ENCODE results near the gene IPO9.

DNA sequence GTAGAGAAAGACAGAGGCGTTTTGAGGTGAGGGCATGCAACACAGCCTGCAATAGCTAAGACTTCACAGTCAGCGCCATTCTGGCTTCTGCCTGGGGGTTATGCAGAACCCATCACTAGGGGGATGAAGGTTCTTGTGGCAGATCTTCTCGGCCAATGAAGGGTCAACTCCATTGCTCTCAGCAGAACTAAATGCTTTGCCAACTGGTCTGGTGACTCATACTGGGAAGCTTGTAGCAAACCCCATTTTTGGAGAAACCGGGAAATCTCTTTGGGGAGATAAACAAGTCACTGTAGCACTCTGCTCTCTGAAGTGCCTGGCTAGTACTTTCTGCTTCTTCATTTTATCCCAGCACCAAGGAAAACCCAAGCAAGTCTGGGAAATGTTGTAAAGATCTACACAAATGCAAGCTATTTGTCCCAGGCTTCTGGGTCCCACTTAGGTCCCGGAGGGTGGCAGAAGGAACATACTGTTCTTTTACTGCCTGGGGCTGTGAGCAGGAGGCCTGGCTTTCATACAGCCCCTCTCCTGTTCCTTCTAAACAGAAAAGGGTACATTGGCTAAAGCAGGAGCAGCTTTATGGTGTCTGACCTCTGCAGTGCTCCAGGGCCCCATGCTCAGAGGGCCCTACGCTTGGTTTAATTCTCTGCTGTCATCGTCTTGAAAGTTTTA lies 88.5 kb downstream of the IPO9 start:
- TF ChIP-seq POLR2A (IDR thresholded peaks at IDR 0.05; ENCODE audit: extremely low read depth, insufficient read length) (no peak), MYC (IDR thresholded peaks at IDR 0.05; ENCODE audit: low read depth, low read length) (no peak), MAX (IDR thresholded peaks at IDR 0.05; ENCODE audit: low read depth, low read length) (no peak)
- TF ChIP-seq, protein P1, sequence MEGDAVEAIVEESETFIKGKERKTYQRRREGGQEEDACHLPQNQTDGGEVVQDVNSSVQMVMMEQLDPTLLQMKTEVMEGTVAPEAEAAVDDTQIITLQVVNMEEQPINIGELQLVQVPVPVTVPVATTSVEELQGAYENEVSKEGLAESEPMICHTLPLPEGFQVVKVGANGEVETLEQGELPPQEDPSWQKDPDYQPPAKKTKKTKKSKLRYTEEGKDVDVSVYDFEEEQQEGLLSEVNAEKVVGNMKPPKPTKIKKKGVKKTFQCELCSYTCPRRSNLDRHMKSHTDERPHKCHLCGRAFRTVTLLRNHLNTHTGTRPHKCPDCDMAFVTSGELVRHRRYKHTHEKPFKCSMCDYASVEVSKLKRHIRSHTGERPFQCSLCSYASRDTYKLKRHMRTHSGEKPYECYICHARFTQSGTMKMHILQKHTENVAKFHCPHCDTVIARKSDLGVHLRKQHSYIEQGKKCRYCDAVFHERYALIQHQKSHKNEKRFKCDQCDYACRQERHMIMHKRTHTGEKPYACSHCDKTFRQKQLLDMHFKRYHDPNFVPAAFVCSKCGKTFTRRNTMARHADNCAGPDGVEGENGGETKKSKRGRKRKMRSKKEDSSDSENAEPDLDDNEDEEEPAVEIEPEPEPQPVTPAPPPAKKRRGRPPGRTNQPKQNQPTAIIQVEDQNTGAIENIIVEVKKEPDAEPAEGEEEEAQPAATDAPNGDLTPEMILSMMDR (IDR thresholded peaks at IDR 0.05; ENCODE audit: low read depth, low read length) = no peak
